H9 (cell line): Measurements from ENCODE around the gene IP6K3. TPM values are rescaled to one million over a fixed set of nuclear protein-coding genes. Genes with fewer than 3 reads are reported as not detected.
A peak's percentile ranks its signal among the peaks of the same experiment; 100 is the strongest.

ENCODE experiments used
- DNase-seq: peaks from one replicate; pipeline ENCODE4 v3.0.0-alpha.2; 2017
- H2AFZ ChIP-seq: one replicate; pipeline ENCODE4 v1.6.1; 2013; ENCODE audit warnings: mild to moderate bottlenecking, low read length, control low read depth, moderate library complexity
- H2AK5ac ChIP-seq: 2 replicates; pipeline ENCODE4 v1.6.1; 2013; ENCODE audit warnings: low read length, control low read depth, mixed read lengths; ENCODE audit not compliant: insufficient read length
- H2BK120ac ChIP-seq: one replicate; pipeline ENCODE4 v1.6.1; 2013; ENCODE audit warnings: low read depth, mild to moderate bottlenecking, low read length, control low read depth, inconsistent platforms; ENCODE audit not compliant: poor library complexity, severe bottlenecking
- H2BK12ac ChIP-seq: 2 replicates; pipeline ENCODE4 v1.6.1; 2013; ENCODE audit warnings: low read length, control low read depth, mixed read lengths, low read depth; ENCODE audit not compliant: insufficient read length
- H2BK15ac ChIP-seq: 2 replicates; pipeline ENCODE4 v1.6.1; 2013; ENCODE audit warnings: low read depth, low read length, control low read depth
- H2BK20ac ChIP-seq: one replicate; pipeline ENCODE4 v1.6.1; 2013; ENCODE audit warnings: low read depth, mild to moderate bottlenecking, low read length, control low read depth, inconsistent platforms; ENCODE audit not compliant: poor library complexity, severe bottlenecking
- H2BK5ac ChIP-seq: 2 replicates; pipeline ENCODE4 v1.6.1; 2013; ENCODE audit warnings: low read length, control low read depth, mixed read lengths; ENCODE audit not compliant: insufficient read length
- H3K14ac ChIP-seq: 2 replicates; pipeline ENCODE4 v1.6.1; 2013; ENCODE audit warnings: low read length, control low read depth; ENCODE audit not compliant: insufficient read depth
- H3K18ac ChIP-seq: 2 replicates; pipeline ENCODE4 v1.6.1; 2013; ENCODE audit warnings: low read depth, mild to moderate bottlenecking, mixed read lengths, low read length, control low read depth; ENCODE audit not compliant: insufficient read length
- H3K23ac ChIP-seq: 2 replicates; pipeline ENCODE4 v1.6.1; 2013; ENCODE audit warnings: low read length, control low read depth, mixed read lengths, low read depth; ENCODE audit not compliant: insufficient read length
- H3K23me2 ChIP-seq: 2 replicates; pipeline ENCODE4 v1.6.1; 2013; ENCODE audit warnings: low read depth, mild to moderate bottlenecking, mixed read lengths, low read length, control low read depth; ENCODE audit not compliant: insufficient read length, poor library complexity, severe bottlenecking
- H3K27ac ChIP-seq: 2 replicates; pipeline ENCODE4 v1.5.1; 2013; ENCODE audit warnings: low read length, control low read depth, mixed read lengths, low read depth; ENCODE audit not compliant: insufficient read length
- H3K27me3 ChIP-seq: 2 replicates; pipeline ENCODE4 v1.6.1; 2013; ENCODE audit warnings: low read length, control low read depth, inconsistent platforms; ENCODE audit not compliant: insufficient read depth
- H3K4ac ChIP-seq: 2 replicates; pipeline ENCODE4 v1.6.1; 2013; ENCODE audit warnings: low read depth, mild to moderate bottlenecking, control low read depth, inconsistent platforms, low read length, moderate library complexity
- H3K4me1 ChIP-seq: 2 replicates; pipeline ENCODE4 v1.6.1; 2013; ENCODE audit warnings: low read length, control low read depth, inconsistent platforms; ENCODE audit not compliant: insufficient read depth
- H3K4me2 ChIP-seq: 2 replicates; pipeline ENCODE4 v1.6.1; 2013; ENCODE audit warnings: low read length, control low read depth, mixed read lengths; ENCODE audit not compliant: insufficient read length, insufficient read depth
- H3K56ac ChIP-seq: 2 replicates; pipeline ENCODE4 v1.6.1; 2013; ENCODE audit warnings: low read depth, mild to moderate bottlenecking, mixed read lengths, low read length, control low read depth; ENCODE audit not compliant: insufficient read length
- H3K79me1 ChIP-seq: 2 replicates; pipeline ENCODE4 v1.6.1; 2013; ENCODE audit warnings: low read depth, mild to moderate bottlenecking, moderate library complexity, low read length, control low read depth, inconsistent platforms; ENCODE audit not compliant: insufficient read depth, poor library complexity, severe bottlenecking
- H3K79me2 ChIP-seq: 2 replicates; pipeline ENCODE4 v1.6.1; 2013; ENCODE audit warnings: low read length, control low read depth, inconsistent platforms; ENCODE audit not compliant: insufficient read depth
- H3K9ac ChIP-seq: 2 replicates; pipeline ENCODE4 v1.6.1; 2013; ENCODE audit warnings: low read length, control low read depth, mixed read lengths; ENCODE audit not compliant: insufficient read length; ENCODE audit errors: extremely low read depth
- H3K9me3 ChIP-seq: one replicate; pipeline ENCODE4 v1.6.1; 2013; ENCODE audit warnings: low read depth, low read length, inconsistent platforms; ENCODE audit not compliant: control insufficient read depth
- H3T11ph ChIP-seq: one replicate; pipeline ENCODE4 v1.6.1; 2013; ENCODE audit warnings: mild to moderate bottlenecking, low read length, control low read depth, inconsistent platforms
- H4K20me1 ChIP-seq: one replicate; pipeline ENCODE4 v1.6.1; 2013; ENCODE audit not compliant: control insufficient read depth, insufficient read length, insufficient read depth
- H4K5ac ChIP-seq: 2 replicates; pipeline ENCODE4 v1.6.1; 2013; ENCODE audit warnings: low read depth, mild to moderate bottlenecking, mixed read lengths, low read length, control low read depth; ENCODE audit not compliant: insufficient read length
- H4K8ac ChIP-seq: replicated peaks from 2 replicates; pipeline ENCODE4 v1.6.1; 2013; ENCODE audit warnings: low read length, control low read depth, mixed read lengths, low read depth; ENCODE audit not compliant: insufficient read length
- H4K91ac ChIP-seq: 2 replicates; pipeline ENCODE4 v1.6.1; 2013; ENCODE audit warnings: low read depth, mild to moderate bottlenecking, moderate library complexity, mixed read lengths, low read length, control low read depth; ENCODE audit not compliant: insufficient read length
- H3K27ac Mint-ChIP-seq, 3 experiments: 2 replicates in 2 of 3; 3 replicates in 1 of 3; pipeline ENCODE4 v1.8.0; 2020 to 2021; ENCODE audit warnings: mixed read lengths in 3 of 3, mild to moderate bottlenecking in 1 of 3, moderate library complexity in 1 of 3
- H3K27me3 Mint-ChIP-seq: 2 replicates; pipeline ENCODE4 v1.8.0; 2021; ENCODE audit warnings: low read depth, mild to moderate bottlenecking, moderate library complexity, mixed read lengths
- H3K36me3 Mint-ChIP-seq, 3 experiments: 2 replicates in 2 of 3; 3 replicates in 1 of 3; pipeline ENCODE4 v1.8.0; 2020 to 2021; ENCODE audit warnings: low read depth in 3 of 3, mixed read lengths in 3 of 3; ENCODE audit not compliant: insufficient read depth in 1 of 3
- H3K4me1 Mint-ChIP-seq, 2 experiments: 2 replicates each; pipeline ENCODE4 v1.8.0; 2020; ENCODE audit warnings: mixed read lengths in 2 of 2
- H3K4me3 Mint-ChIP-seq, 2 experiments: 2 replicates in 1 of 2; 3 replicates in 1 of 2; pipeline ENCODE4 v1.8.0; 2020 to 2021; ENCODE audit warnings: mild to moderate bottlenecking in 2 of 2, mixed read lengths in 2 of 2, moderate library complexity in 1 of 2
- H3K9me3 Mint-ChIP-seq, 2 experiments: 2 replicates in 1 of 2; 3 replicates in 1 of 2; pipeline ENCODE4 v1.8.0; 2020; ENCODE audit warnings: mild to moderate bottlenecking in 2 of 2, mixed read lengths in 2 of 2, moderate library complexity in 1 of 2
- CTCF ChIP-seq: fragments of 200-600 bp; sonication (generic); conservative IDR thresholded peaks from 3 replicates; pipeline ENCODE4 v1.8.0; 2021; ENCODE audit warnings: antibody characterized with exemption, mild to moderate bottlenecking
- whole genome bisulfite sequencing: extraction: QIAGEN DNeasy Blood & Tissue Kit; methylation state at CpG from one replicate; pipeline ENCODE4 v1.1.7; 2013; ENCODE audit warnings: missing lambda C conversion rate, low lambda C conversion rate, mixed read lengths; ENCODE audit not compliant: insufficient read length; ENCODE audit errors: extremely low coverage; 5-methylcytosine and 5-hydroxymethylcytosine counted together
- total RNA-seq: library from RNA; stranded (reverse); gene quantifications from 2 replicates; pipeline ENCODE4 v1.2.1, GENCODE V29; 2021

IP6K3 gene
- total RNA-seq, 1 experiment from 2014 or later, result 0.46 TPM

DNA sequence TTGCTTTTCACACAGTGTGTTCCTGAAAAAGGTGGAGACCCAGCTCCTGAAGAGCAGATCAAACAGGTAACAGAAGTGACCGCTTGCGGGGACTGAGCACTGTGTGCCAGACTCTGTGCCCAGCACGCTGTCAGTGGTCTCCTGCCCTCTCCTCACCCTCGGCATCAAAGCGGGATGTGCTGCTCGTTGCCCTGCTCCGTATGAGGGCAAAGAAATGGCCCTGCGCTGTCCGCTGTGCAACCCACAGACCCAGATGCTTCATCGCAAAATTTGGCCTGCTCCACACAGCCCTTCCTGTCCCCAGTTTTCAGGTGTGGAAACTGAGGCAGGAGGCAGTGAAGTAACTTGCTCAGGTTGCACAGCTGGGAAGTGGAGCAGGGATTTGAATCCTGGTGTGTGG lies 48.9 kb downstream of the IP6K3 start:
- Mint-ChIP-seq H3K27me3 (no peaks in the 10 kb centered on the region), H3K27ac (peak overlapping the region in 2 of 3 experiments; percentile 46 to 50; a peak in 2 of 7 replicates), H3K36me3 (peaks cover 11 to 74% (median 66%) of the 10 kb centered on the region in 3 experiments; a peak in 6 of 7 replicates), H3K9me3 (no peaks in the 10 kb centered on the region), H3K4me3 (no peak overlapping the region), H3K4me1 (peaks cover 14 to 15% of the 10 kb centered on the region in 2 experiments)
- Histone ChIP-seq H3K23ac (no peak overlapping the region), H3K27ac (no peak overlapping the region), H2BK12ac (no peak overlapping the region), H3K23me2 (no peaks in the 10 kb centered on the region), H3K56ac (no peak overlapping the region), H3K79me1 (no peaks in the 10 kb centered on the region), H4K5ac (no peak overlapping the region), H4K8ac (no peak overlapping the region), H3K27me3 (no peaks in the 10 kb centered on the region), H3K79me2 (no peaks in the 10 kb centered on the region), H4K20me1 (no peaks in the 10 kb centered on the region), H3K9ac (no peak overlapping the region), H2AFZ (no peak overlapping the region), H3K9me3 (no peaks in the 10 kb centered on the region), H4K91ac (no peak overlapping the region), H2AK5ac (no peak overlapping the region), H2BK5ac (no peak overlapping the region), H2BK120ac (no peak overlapping the region), H3K4me1 (0 out of 2 replicates have a peak, but pooled peaks cover 3% of the 10 kb centered on the region), H2BK15ac (no peak overlapping the region), H3K4me2 (no peak overlapping the region), H2BK20ac (no peak overlapping the region), H3K14ac (no peak overlapping the region), H3K4ac (no peak overlapping the region), H3T11ph (no peak overlapping the region), H3K18ac (no peak overlapping the region)
- TF ChIP-seq CTCF, result no peak
- no peak for DNase-seq
- WGBS, result no CpG with 5 or more reads among the region's 10 CpGs
